Keratinocyte (primary cell): ENCODE measurements around the gene AGAP1. TPM values are rescaled to one million over a fixed set of nuclear protein-coding genes. Genes with fewer than 3 reads are reported as not detected.

Source experiments
- DNase-seq: peaks from one replicate; pipeline ENCODE4 v3.0.0-alpha.2; 2011; ENCODE audit warnings: low read depth, missing footprints, low spot score
- FAIRE-seq: peaks from 2 replicates; lab custom pipeline; 2011; peaks lifted over from hg19 to GRCh38; lab: Jason Lieb, UNC
- H2AFZ ChIP-seq: 2 replicates; pipeline ENCODE4 v1.6.0; 2012; ENCODE audit warnings: low read length, control low read depth, inconsistent platforms; ENCODE audit not compliant: control insufficient read depth
- H3K27ac ChIP-seq: 2 replicates; pipeline ENCODE4 v1.5.1; 2011; ENCODE audit warnings: low read length; ENCODE audit not compliant: control insufficient read depth, insufficient read depth
- H3K27me3 ChIP-seq: 3 replicates; pipeline ENCODE4 v1.6.0; 2011; ENCODE audit warnings: low read length; ENCODE audit not compliant: control insufficient read depth, insufficient read depth; ENCODE audit errors: extremely low read depth
- H3K36me3 ChIP-seq, 2 experiments: 2 replicates in 1 of 2; 3 replicates in 1 of 2; pipeline ENCODE4 v1.5.1; 2011; ENCODE audit warnings: low read length in 2 of 2, mild to moderate bottlenecking in 1 of 2; ENCODE audit not compliant: control insufficient read depth in 2 of 2, insufficient read depth in 2 of 2; ENCODE audit errors: extremely low read depth in 1 of 2
- H3K4me1 ChIP-seq: 3 replicates; pipeline ENCODE4 v1.5.1; 2011; ENCODE audit warnings: low read length; ENCODE audit not compliant: control insufficient read depth, insufficient read depth; ENCODE audit errors: extremely low read depth
- H3K4me2 ChIP-seq: 3 replicates; pipeline ENCODE4 v1.6.0; 2011; ENCODE audit warnings: low read depth, low read length; ENCODE audit not compliant: control insufficient read depth, insufficient read depth; ENCODE audit errors: extremely low read depth
- H3K4me3 ChIP-seq, 3 experiments: fragments of 200-600 bp in 1 of 3; sonication (generic) in 1 of 3; 2 replicates in 2 of 3; 3 replicates in 1 of 3; pipeline ENCODE4 v1.5.1; 2011 to 2016; ENCODE audit warnings: low read length in 3 of 3, mild to moderate bottlenecking in 3 of 3, control low read depth in 2 of 3, inconsistent platforms in 1 of 3, low read depth in 1 of 3, mixed read lengths in 1 of 3, mixed run types in 1 of 3, moderate library complexity in 1 of 3; ENCODE audit not compliant: control insufficient read depth in 2 of 3, insufficient read depth in 2 of 3; ENCODE audit errors: extremely low read depth in 1 of 3
- H3K79me2 ChIP-seq: 2 replicates; pipeline ENCODE4 v1.6.0; 2012; ENCODE audit warnings: low read length; ENCODE audit not compliant: control insufficient read depth, insufficient read depth
- H3K9ac ChIP-seq: 3 replicates; pipeline ENCODE4 v1.6.0; 2011; ENCODE audit warnings: low read length; ENCODE audit not compliant: control insufficient read depth, insufficient read depth; ENCODE audit errors: extremely low read depth
- H3K9me1 ChIP-seq: 3 replicates; pipeline ENCODE4 v1.6.0; 2011; ENCODE audit warnings: low read length; ENCODE audit not compliant: control insufficient read depth, insufficient read depth; ENCODE audit errors: extremely low read depth
- H3K9me3 ChIP-seq: 2 replicates; pipeline ENCODE4 v1.5.1; 2012; ENCODE audit warnings: low read depth, low read length; ENCODE audit not compliant: control insufficient read depth
- H4K20me1 ChIP-seq: 3 replicates; pipeline ENCODE4 v1.6.0; 2011; ENCODE audit warnings: low read length; ENCODE audit not compliant: control insufficient read depth, insufficient read depth; ENCODE audit errors: extremely low read depth
- CTCF ChIP-seq, 3 experiments: IDR thresholded peaks in 1 of 3; conservative IDR thresholded peaks in 1 of 3; optimal IDR thresholded peaks in 1 of 3; 2 replicates in 2 of 3; 3 replicates in 1 of 3; pipeline versions ENCODE3 to v1.5.1; 2011; ENCODE audit warnings: low read length in 3 of 3, mild to moderate bottlenecking in 3 of 3, moderate library complexity in 2 of 3, control low read depth in 1 of 3, inconsistent platforms in 1 of 3; ENCODE audit not compliant: insufficient read depth in 2 of 3; ENCODE audit errors: extremely low read depth in 1 of 3
- EZH2 ChIP-seq: IDR thresholded peaks from one replicate; pipeline ENCODE4 v1.6.1; 2012; ENCODE audit warnings: inconsistent platforms, mild to moderate bottlenecking, low read length, moderate library complexity
- dilution Hi-C: fragments of 300-500 bp; cut with MboI; formaldehyde crosslinking; loops from one replicate; pipeline ENCODE4 v1.7.0; 2020; ENCODE audit warnings: low sequenced_read_pairs; ENCODE audit not compliant: extremely low pct_ligation_motif_present
- polyA plus RNA-seq, 5 experiments: library from polyadenylated mRNA; depleted of rRNA in 3 of 5; stranded (reverse) in 3 of 5; stranded (forward) in 1 of 5; unstranded in 1 of 5; fragments of >200 nt; gene quantifications; 1 replicate in 1 of 5; 2 replicates in 3 of 5; 3 replicates in 1 of 5; pipeline versions ENCODE4 v1.2.1 to v1.2.3, GENCODE V29; 2011 to 2012; ENCODE audit warnings: missing spikeins in 2 of 5, low read depth in 1 of 5, low replicate concordance in 1 of 5

Gene AGAP1
- polyA plus RNA-seq, 1 donor (not counting 4 experiments of a cell fraction or from before 2014, with no cell fraction given): 12.6 TPM

- Histone ChIP-seq H3K36me3 (no peaks in the 10 kb centered on the region), H3K9ac (no peak overlapping the region), H3K79me2 (peaks cover 3% of the 10 kb centered on the region), H3K27ac (no peak overlapping the region), H3K4me1 (peaks cover 20% of the 10 kb centered on the region), H3K4me3 (peak overlapping the region; percentile 27 to 56 (median 50)), H3K27me3 (no peaks in the 10 kb centered on the region), H4K20me1 (peaks cover 11% of the 10 kb centered on the region), H3K4me2 (peak overlapping the region; percentile 66), H3K9me3 (no peaks in the 10 kb centered on the region), H3K9me1 (no peaks in the 10 kb centered on the region), H2AFZ (no peak overlapping the region)
- FAIRE-seq (no peak), DNase-seq (no peak)
- no peak for TF ChIP-seq EZH2
- TF ChIP-seq CTCF (optimal IDR thresholded peaks at IDR 0.05 in 1 of 3, IDR thresholded peaks at IDR 0.05 in 1 of 3, conservative IDR thresholded peaks at IDR 0.05 in 1 of 3; ENCODE audit: extremely low read depth in 1 of 3, insufficient read depth in 2 of 3, low read length in 3 of 3): peak; percentile 31 to 63 (median 51)
- dilution Hi-C loops: no loop called here
Measured at GRCh38 chr2:235669983-235670962, 176.4 kb downstream of the AGAP1 start.

GRCh38 chr2:235670974-235671787, 177.3 kb downstream of the AGAP1 start:
- Histone ChIP-seq H3K27ac (no peak overlapping the region), H3K9ac (no peak overlapping the region), H4K20me1 (peaks cover 11% of the 10 kb centered on the region), H3K79me2 (peaks cover 8% of the 10 kb centered on the region), H3K9me1 (peaks cover 2% of the 10 kb centered on the region), H3K36me3 (no peaks in the 10 kb centered on the region), H2AFZ (no peak overlapping the region), H3K4me2 (peak overlapping the region; percentile 66), H3K27me3 (no peaks in the 10 kb centered on the region), H3K4me3 (peak overlapping the region in 1 of 3 experiments; percentile 50), H3K9me3 (no peaks in the 10 kb centered on the region), H3K4me1 (peaks cover 20% of the 10 kb centered on the region)
- TF ChIP-seq EZH2 (no peak), CTCF (optimal IDR thresholded peaks at IDR 0.05 in 1 of 3, IDR thresholded peaks at IDR 0.05 in 1 of 3, conservative IDR thresholded peaks at IDR 0.05 in 1 of 3; ENCODE audit: extremely low read depth in 1 of 3, insufficient read depth in 2 of 3, low read length in 3 of 3) (no peak)
- no peak for DNase-seq
- dilution Hi-C loops: no loop called here
- no peak for FAIRE-seq
